ENCODE results near the gene PKN1.

PKN1 gene

DNA sequence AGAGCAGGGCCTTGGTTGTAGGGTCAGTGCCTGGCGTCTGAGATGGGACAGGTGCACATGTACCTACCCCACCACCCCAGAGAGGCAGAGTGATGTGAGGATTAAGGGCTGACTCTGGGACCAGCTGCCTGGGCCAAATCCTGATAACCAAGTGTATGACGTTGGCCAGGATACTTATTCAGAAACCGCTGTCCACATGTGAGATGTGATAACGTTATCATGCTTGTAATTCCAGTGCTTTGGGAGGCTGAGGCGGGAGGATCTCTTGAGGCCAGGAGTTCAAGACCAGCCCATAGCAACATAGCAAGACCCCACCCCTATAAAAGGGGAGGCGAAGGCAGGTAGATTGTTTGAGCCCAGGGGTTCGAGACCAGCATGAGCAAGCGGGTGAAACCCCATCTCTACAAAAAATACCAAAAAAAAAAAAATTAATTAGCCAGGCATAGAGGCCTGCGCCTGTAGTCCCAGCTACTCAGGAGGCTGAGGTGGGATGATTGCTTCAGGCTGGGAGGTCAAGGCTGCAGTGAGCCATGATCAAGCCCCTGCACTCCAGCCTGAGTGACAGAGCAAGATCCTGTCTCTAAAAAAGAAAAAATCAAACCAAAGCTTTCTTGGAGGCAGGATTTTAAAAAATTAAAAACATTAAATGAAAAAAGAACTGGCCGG lies 41.8 kb upstream of the PKN1 start:
- no peak overlapping the region for H4K91ac ChIP-seq (ENCODE audit: low read depth, low read length, poor library complexity)
- no peak overlapping the region for H2AFZ ChIP-seq (ENCODE audit: low read length)
- no CpG with 5 or more reads among the region's 10 CpGs for WGBS, 2 donors (ENCODE audit: extremely low coverage in 2 of 2, insufficient read length in 2 of 2, insufficient replicate concordance in 1 of 2)
- peaks cover 0 to 4% (median 0%) of the 10 kb centered on the region in 3 experiments for H3K27me3 ChIP-seq (ENCODE audit: control insufficient read depth in 3 of 3, insufficient read depth in 3 of 3, low read depth in 1 of 3, low read length in 3 of 3)
- no peaks in the 10 kb centered on the region for H3K79me1 ChIP-seq (ENCODE audit: low read depth, low read length)
- no peak overlapping the region for H2BK15ac ChIP-seq (ENCODE audit: low read length)
- H3K4me3 ChIP-seq (ENCODE audit: low read length in 2 of 2): no peak overlapping the region
- no peak overlapping the region for H4K8ac ChIP-seq (ENCODE audit: low read depth, low read length)
- no peaks in the 10 kb centered on the region for H3K9me3 ChIP-seq (replicated peaks in 1 of 2; ENCODE audit: control insufficient read depth in 2 of 2, insufficient read depth in 1 of 2, low read depth in 1 of 2, low read length in 2 of 2)
- H2BK12ac ChIP-seq (ENCODE audit: low read length): no peak overlapping the region
- H3K4me1 ChIP-seq (ENCODE audit: control insufficient read depth in 2 of 2, insufficient read depth in 1 of 2, low read depth in 1 of 2, low read length in 2 of 2): peaks cover 0 to 3% of the 10 kb centered on the region in 2 donors
- no peaks in the 10 kb centered on the region for H3K36me3 ChIP-seq (replicated peaks in 1 of 2; ENCODE audit: control insufficient read depth in 2 of 2, insufficient read depth in 2 of 2, low read length in 2 of 2)
- H2AK5ac ChIP-seq (ENCODE audit: low read depth, low read length): peak overlapping the region; percentile 40
- no peak overlapping the region for H3K27ac ChIP-seq (replicated peaks; ENCODE audit: low read length)
- H2BK120ac ChIP-seq (ENCODE audit: low read depth, low read length): no peak overlapping the region
- H3K9ac ChIP-seq (ENCODE audit: low read depth, low read length, poor library complexity): no peak overlapping the region
- no peak for DNase-seq (ENCODE audit: low spot score)
- H3K4me2 ChIP-seq (ENCODE audit: insufficient read depth, low read length, poor library complexity, severe bottlenecking): no peak overlapping the region
- H3K14ac ChIP-seq (ENCODE audit: low read length): no peak overlapping the region
- H2BK5ac ChIP-seq (ENCODE audit: low read length): no peak overlapping the region
- H3K23ac ChIP-seq (ENCODE audit: low read depth, low read length, poor library complexity): no peak overlapping the region
- H3K18ac ChIP-seq (ENCODE audit: low read length): no peak overlapping the region
- H3K4ac ChIP-seq (ENCODE audit: low read length): no peak overlapping the region

DNA sequence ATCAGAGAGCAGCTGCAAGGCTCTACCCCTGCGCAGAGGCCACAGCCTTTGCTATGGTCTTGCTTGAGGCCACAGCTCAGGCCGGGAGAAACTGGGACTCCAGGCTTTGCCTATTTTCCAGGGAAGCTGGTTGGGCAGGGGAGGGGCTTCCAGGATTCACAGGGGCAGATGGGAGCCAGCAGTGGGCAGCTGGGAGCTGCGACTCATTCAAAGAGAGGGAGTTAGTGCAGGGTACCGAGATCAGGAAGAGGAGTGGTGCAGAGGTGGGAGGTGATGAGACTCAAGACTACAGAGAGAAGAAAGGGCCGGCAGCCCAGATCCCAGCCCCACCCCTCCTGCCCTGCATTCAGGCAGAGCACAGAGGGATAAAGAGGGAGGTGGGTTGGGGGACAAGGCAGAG lies 39.8 kb upstream of the PKN1 start:
- no peak overlapping the region for H3K4me3 ChIP-seq (ENCODE audit: low read length in 2 of 2)
- H2BK5ac ChIP-seq (ENCODE audit: low read length): peak overlapping the region; percentile 27
- no peak overlapping the region for H3K4me2 ChIP-seq (ENCODE audit: insufficient read depth, low read length, poor library complexity, severe bottlenecking)
- whole genome bisulfite sequencing, 2 donors (ENCODE audit: extremely low coverage in 2 of 2, insufficient read length in 2 of 2, insufficient replicate concordance in 1 of 2): no CpG with 5 or more reads among the region's 5 CpGs
- H3K9ac ChIP-seq (ENCODE audit: low read depth, low read length, poor library complexity): no peak overlapping the region
- no peak overlapping the region for H4K91ac ChIP-seq (ENCODE audit: low read depth, low read length, poor library complexity)
- no peak overlapping the region for H2AK5ac ChIP-seq (ENCODE audit: low read depth, low read length)
- no peak overlapping the region for H3K4ac ChIP-seq (ENCODE audit: low read length)
- H2AFZ ChIP-seq (ENCODE audit: low read length): peak overlapping the region; percentile 13
- peaks cover 0 to 4% (median 0%) of the 10 kb centered on the region in 3 experiments for H3K27me3 ChIP-seq (ENCODE audit: control insufficient read depth in 3 of 3, insufficient read depth in 3 of 3, low read depth in 1 of 3, low read length in 3 of 3)
- no peaks in the 10 kb centered on the region for H3K79me1 ChIP-seq (ENCODE audit: low read depth, low read length)
- peaks cover 0 to 3% of the 10 kb centered on the region in 2 donors for H3K4me1 ChIP-seq (ENCODE audit: control insufficient read depth in 2 of 2, insufficient read depth in 1 of 2, low read depth in 1 of 2, low read length in 2 of 2)
- H3K18ac ChIP-seq (ENCODE audit: low read length): no peak overlapping the region
- no peak overlapping the region for H3K27ac ChIP-seq (replicated peaks; ENCODE audit: low read length)
- no peak overlapping the region for H2BK15ac ChIP-seq (ENCODE audit: low read length)
- H3K36me3 ChIP-seq (replicated peaks in 1 of 2; ENCODE audit: control insufficient read depth in 2 of 2, insufficient read depth in 2 of 2, low read length in 2 of 2): no peaks in the 10 kb centered on the region
- no peak overlapping the region for H3K23ac ChIP-seq (ENCODE audit: low read depth, low read length, poor library complexity)
- H4K8ac ChIP-seq (ENCODE audit: low read depth, low read length): no peak overlapping the region
- no peaks in the 10 kb centered on the region for H3K9me3 ChIP-seq (replicated peaks in 1 of 2; ENCODE audit: control insufficient read depth in 2 of 2, insufficient read depth in 1 of 2, low read depth in 1 of 2, low read length in 2 of 2)
- H2BK12ac ChIP-seq (ENCODE audit: low read length): no peak overlapping the region
- no peak for DNase-seq (ENCODE audit: low spot score)
- H2BK120ac ChIP-seq (ENCODE audit: low read depth, low read length): no peak overlapping the region
- H3K14ac ChIP-seq (ENCODE audit: low read length): no peak overlapping the region

DNA sequence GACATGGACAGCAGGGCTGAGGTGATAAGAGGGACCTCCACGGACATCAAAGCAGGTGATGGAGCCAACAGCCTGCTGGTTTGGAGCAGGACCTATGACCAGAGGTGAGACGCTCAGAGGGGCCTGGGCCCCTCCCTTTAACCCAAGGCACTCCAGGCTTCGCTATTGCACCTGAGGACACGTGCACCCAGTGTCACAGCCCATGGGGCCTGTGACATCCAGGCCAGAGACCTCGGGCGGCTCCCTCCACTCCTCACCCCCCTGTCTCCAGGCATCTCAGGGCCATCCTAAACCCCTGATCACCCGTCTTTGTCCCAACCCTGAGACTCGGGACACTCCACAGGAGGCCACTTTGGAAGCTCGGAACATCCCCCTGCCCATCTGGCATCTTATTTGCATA lies 38.9 kb upstream of the PKN1 start:
- H2BK5ac ChIP-seq (ENCODE audit: low read length): peak overlapping the region; percentile 27
- peaks cover 0 to 3% of the 10 kb centered on the region in 2 donors for H3K4me1 ChIP-seq (ENCODE audit: control insufficient read depth in 2 of 2, insufficient read depth in 1 of 2, low read depth in 1 of 2, low read length in 2 of 2)
- no peak overlapping the region for H3K4me2 ChIP-seq (ENCODE audit: insufficient read depth, low read length, poor library complexity, severe bottlenecking)
- no peak overlapping the region for H3K4ac ChIP-seq (ENCODE audit: low read length)
- no peak overlapping the region for H3K14ac ChIP-seq (ENCODE audit: low read length)
- no peaks in the 10 kb centered on the region for H3K36me3 ChIP-seq (replicated peaks in 1 of 2; ENCODE audit: control insufficient read depth in 2 of 2, insufficient read depth in 2 of 2, low read length in 2 of 2)
- WGBS, 2 donors (ENCODE audit: extremely low coverage in 2 of 2, insufficient read length in 2 of 2, insufficient replicate concordance in 1 of 2): no CpG with 5 or more reads among the region's 9 CpGs
- H2BK12ac ChIP-seq (ENCODE audit: low read length): no peak overlapping the region
- DNase-seq (ENCODE audit: low spot score): no peak
- no peaks in the 10 kb centered on the region for H3K79me1 ChIP-seq (ENCODE audit: low read depth, low read length)
- H3K9ac ChIP-seq (ENCODE audit: low read depth, low read length, poor library complexity): no peak overlapping the region
- H3K4me3 ChIP-seq (ENCODE audit: low read length in 2 of 2): no peak overlapping the region
- peaks cover 0 to 4% (median 0%) of the 10 kb centered on the region in 3 experiments for H3K27me3 ChIP-seq (ENCODE audit: control insufficient read depth in 3 of 3, insufficient read depth in 3 of 3, low read depth in 1 of 3, low read length in 3 of 3)
- no peak overlapping the region for H2BK15ac ChIP-seq (ENCODE audit: low read length)
- no peak overlapping the region for H4K91ac ChIP-seq (ENCODE audit: low read depth, low read length, poor library complexity)
- H2AFZ ChIP-seq (ENCODE audit: low read length): no peak overlapping the region
- H3K18ac ChIP-seq (ENCODE audit: low read length): no peak overlapping the region
- H4K8ac ChIP-seq (ENCODE audit: low read depth, low read length): no peak overlapping the region
- no peak overlapping the region for H3K23ac ChIP-seq (ENCODE audit: low read depth, low read length, poor library complexity)
- no peaks in the 10 kb centered on the region for H3K9me3 ChIP-seq (replicated peaks in 1 of 2; ENCODE audit: control insufficient read depth in 2 of 2, insufficient read depth in 1 of 2, low read depth in 1 of 2, low read length in 2 of 2)
- H3K27ac ChIP-seq (replicated peaks; ENCODE audit: low read length): no peak overlapping the region
- no peak overlapping the region for H2AK5ac ChIP-seq (ENCODE audit: low read depth, low read length)
- H2BK120ac ChIP-seq (ENCODE audit: low read depth, low read length): no peak overlapping the region

DNA sequence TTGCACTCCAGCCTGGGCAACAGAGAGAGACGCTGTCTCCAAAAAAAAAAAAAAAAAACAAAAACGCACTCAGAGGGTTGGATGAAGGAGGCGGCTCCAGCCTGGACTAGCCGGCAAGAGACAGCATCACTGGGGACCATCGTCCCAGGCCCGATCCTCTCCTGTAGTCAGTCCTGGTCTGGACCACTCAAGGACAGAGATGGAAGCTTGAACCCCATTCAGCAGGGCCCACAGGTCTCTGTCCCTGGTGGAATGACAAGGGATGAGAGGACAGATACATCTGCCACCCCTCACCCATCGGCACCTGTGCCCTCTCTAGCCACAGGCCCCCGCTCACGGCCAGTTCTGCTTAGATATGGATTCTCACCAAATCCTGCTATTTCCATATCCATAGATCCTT lies 37.8 kb upstream of the PKN1 start:
- Histone ChIP-seq H3K4me1 (ENCODE audit: control insufficient read depth in 2 of 2, insufficient read depth in 1 of 2, low read depth in 1 of 2, low read length in 2 of 2) (peaks cover 0 to 3% of the 10 kb centered on the region in 2 donors), H3K4me3 (ENCODE audit: low read length in 2 of 2) (no peak overlapping the region), H2BK120ac (ENCODE audit: low read depth, low read length) (peak overlapping the region; percentile 81), H3K27me3 (ENCODE audit: control insufficient read depth in 3 of 3, insufficient read depth in 3 of 3, low read depth in 1 of 3, low read length in 3 of 3) (peaks cover 0 to 4% (median 0%) of the 10 kb centered on the region in 3 experiments), H2BK12ac (ENCODE audit: low read length) (no peak overlapping the region), H3K4ac (ENCODE audit: low read length) (no peak overlapping the region), H3K23ac (ENCODE audit: low read depth, low read length, poor library complexity) (no peak overlapping the region), H4K8ac (ENCODE audit: low read depth, low read length) (no peak overlapping the region), H4K91ac (ENCODE audit: low read depth, low read length, poor library complexity) (no peak overlapping the region), H3K14ac (ENCODE audit: low read length) (no peak overlapping the region), H2BK5ac (ENCODE audit: low read length) (no peak overlapping the region), H3K36me3 (replicated peaks in 1 of 2; ENCODE audit: control insufficient read depth in 2 of 2, insufficient read depth in 2 of 2, low read length in 2 of 2) (no peaks in the 10 kb centered on the region), H3K18ac (ENCODE audit: low read length) (no peak overlapping the region), H3K9me3 (replicated peaks in 1 of 2; ENCODE audit: control insufficient read depth in 2 of 2, insufficient read depth in 1 of 2, low read depth in 1 of 2, low read length in 2 of 2) (no peaks in the 10 kb centered on the region), H3K9ac (ENCODE audit: low read depth, low read length, poor library complexity) (no peak overlapping the region), H3K79me1 (ENCODE audit: low read depth, low read length) (no peaks in the 10 kb centered on the region), H3K27ac (replicated peaks; ENCODE audit: low read length) (no peak overlapping the region), H2AFZ (ENCODE audit: low read length) (no peak overlapping the region), H2BK15ac (ENCODE audit: low read length) (peak overlapping the region; percentile 78), H2AK5ac (ENCODE audit: low read depth, low read length) (peak overlapping the region; percentile 81), H3K4me2 (ENCODE audit: insufficient read depth, low read length, poor library complexity, severe bottlenecking) (no peak overlapping the region)
- no peak for DNase-seq (ENCODE audit: low spot score)
- no CpG with 5 or more reads among the region's 9 CpGs for WGBS, 2 donors (ENCODE audit: extremely low coverage in 2 of 2, insufficient read length in 2 of 2, insufficient replicate concordance in 1 of 2)
